Duodenal mucosa (tissue), 2 donors: ENCODE measurements around the gene HSF4.

ENCODE experiments used
- H3K27ac ChIP-seq: one replicate; pipeline ENCODE4 v1.7.0; 2013; ENCODE audit warnings: low read depth, low read length
- H3K27me3 ChIP-seq, 2 donors: one replicate each; pipeline ENCODE4 v1.7.0; 2013; ENCODE audit warnings: low read length in 2 of 2, control low read depth in 1 of 2; ENCODE audit not compliant: insufficient read depth in 2 of 2, control insufficient read depth in 1 of 2
- H3K36me3 ChIP-seq, 2 donors: one replicate each; pipeline ENCODE4 v1.7.0; 2013; ENCODE audit warnings: low read length in 2 of 2, control low read depth in 1 of 2; ENCODE audit not compliant: insufficient read depth in 2 of 2, control insufficient read depth in 1 of 2
- H3K4me1 ChIP-seq, 2 donors: one replicate each; pipeline ENCODE4 v1.7.0; 2013; ENCODE audit warnings: low read length in 2 of 2, control low read depth in 1 of 2; ENCODE audit not compliant: insufficient read depth in 2 of 2, control insufficient read depth in 1 of 2
- H3K4me3 ChIP-seq, 2 donors: one replicate each; pipeline ENCODE4 v1.7.0; 2013; ENCODE audit warnings: low read length in 2 of 2, low read depth in 1 of 2
- H3K9ac ChIP-seq, 2 donors: one replicate each; pipeline ENCODE4 v1.7.0; 2013; ENCODE audit warnings: low read length in 2 of 2, low read depth in 1 of 2
- H3K9me3 ChIP-seq, 2 donors: one replicate each; pipeline ENCODE4 v1.7.0; 2013; ENCODE audit warnings: low read length in 2 of 2, control low read depth in 1 of 2; ENCODE audit not compliant: control insufficient read depth in 1 of 2

Gene HSF4

GRCh38 chr16:67184995-67185650, 20.6 kb downstream of the HSF4 start:
- Histone ChIP-seq H3K9ac (no peak overlapping the region), H3K36me3 (no peaks in the 10 kb centered on the region), H3K4me1 (peaks cover 26 to 32% of the 10 kb centered on the region in 2 donors), H3K4me3 (peak overlapping the region; percentile 71 to 82), H3K9me3 (no peaks in the 10 kb centered on the region), H3K27ac (no peak overlapping the region), H3K27me3 (no peaks in the 10 kb centered on the region)

- H3K27ac ChIP-seq, result no peak overlapping the region
- no peaks in the 10 kb centered on the region for H3K9me3 ChIP-seq
- H3K36me3 ChIP-seq, result no peaks in the 10 kb centered on the region
- no peak overlapping the region for H3K9ac ChIP-seq
- peaks cover 26 to 32% of the 10 kb centered on the region in 2 donors for H3K4me1 ChIP-seq
- no peaks in the 10 kb centered on the region for H3K27me3 ChIP-seq
- peak overlapping the region; percentile 71 to 82 for H3K4me3 ChIP-seq
Observed at GRCh38 chr16:67185651-67186134, 21.1 kb downstream of the HSF4 start.

- H3K9me3 ChIP-seq, result no peaks in the 10 kb centered on the region
- H3K4me1 ChIP-seq, result peaks cover 27 to 29% of the 10 kb centered on the region in 2 donors
- H3K27me3 ChIP-seq, result no peaks in the 10 kb centered on the region
- H3K9ac ChIP-seq, result no peak overlapping the region
- H3K36me3 ChIP-seq, result no peaks in the 10 kb centered on the region
- no peak overlapping the region for H3K4me3 ChIP-seq
- no peak overlapping the region for H3K27ac ChIP-seq
Observed at GRCh38 chr16:67186550-67186950, 22.0 kb downstream of the HSF4 start.

GRCh38 chr16:67187175-67187890, 22.8 kb downstream of the HSF4 start:
- Histone ChIP-seq H3K27ac (no peak overlapping the region), H3K27me3 (no peaks in the 10 kb centered on the region), H3K4me3 (no peak overlapping the region), H3K4me1 (peaks cover 27 to 31% of the 10 kb centered on the region in 2 donors), H3K9me3 (no peaks in the 10 kb centered on the region), H3K36me3 (no peaks in the 10 kb centered on the region), H3K9ac (no peak overlapping the region)

- no peak overlapping the region for H3K4me3 ChIP-seq
- H3K27ac ChIP-seq, result no peak overlapping the region
- H3K4me1 ChIP-seq, result peaks cover 27 to 34% of the 10 kb centered on the region in 2 donors
- no peaks in the 10 kb centered on the region for H3K27me3 ChIP-seq
- no peak overlapping the region for H3K9ac ChIP-seq
- H3K9me3 ChIP-seq, result no peaks in the 10 kb centered on the region
- H3K36me3 ChIP-seq, result peaks cover 2% of the 10 kb centered on the region in 2 donors
Observed at GRCh38 chr16:67188323-67188722, 23.8 kb downstream of the HSF4 start.

- Histone ChIP-seq H3K27ac (no peak overlapping the region), H3K27me3 (no peaks in the 10 kb centered on the region), H3K9me3 (no peaks in the 10 kb centered on the region), H3K9ac (no peak overlapping the region), H3K4me3 (no peak overlapping the region), H3K36me3 (peaks cover 5 to 7% of the 10 kb centered on the region in 2 donors), H3K4me1 (peaks cover 30 to 39% of the 10 kb centered on the region in 2 donors)
Observed at GRCh38 chr16:67188798-67189197, 24.3 kb downstream of the HSF4 start.

- H3K27ac ChIP-seq, result no peak within 1 kb of the TSS
Observed at GRCh38 chr16:67190041-67190440, 25.5 kb downstream of the HSF4 start, which contains the start of gene EXOC3L1. TSS of gene EXOC3L1 (minus strand) at chr16:67190136. CDS start at chr16:67189676, 460 bp downstream.

GRCh38 chr16:67190448-67191399, 26.2 kb downstream of the HSF4 start:
- Histone ChIP-seq H3K9ac (no peak overlapping the region), H3K4me1 (peaks cover 21 to 33% of the 10 kb centered on the region in 2 donors), H3K36me3 (peaks cover 23 to 26% of the 10 kb centered on the region in 2 donors), H3K9me3 (no peaks in the 10 kb centered on the region), H3K4me3 (no peak overlapping the region), H3K27me3 (no peaks in the 10 kb centered on the region), H3K27ac (no peak overlapping the region)

More at GRCh38 chr16:67190041-67190440, 25.5 kb downstream of the HSF4 start, which contains the start of gene EXOC3L1:
- no peak within 1 kb of the TSS for H3K9ac ChIP-seq
- H3K36me3 ChIP-seq, result peaks cover 17 to 19% of the 10 kb centered on the region in 2 donors
- H3K4me3 ChIP-seq, result no peak within 1 kb of the TSS
- no peaks in the 10 kb centered on the region for H3K9me3 ChIP-seq
- H3K4me1 ChIP-seq, result peaks cover 27 to 40% of the 10 kb centered on the region in 2 donors
- H3K27me3 ChIP-seq, result no peaks in the 10 kb centered on the region

- Histone ChIP-seq H3K4me1 (peaks cover 16 to 32% of the 10 kb centered on the region in 2 donors), H3K9ac (no peak overlapping the region), H3K27me3 (no peaks in the 10 kb centered on the region), H3K4me3 (peak overlapping the region; percentile 12 to 92), H3K27ac (no peak overlapping the region), H3K36me3 (peaks cover 31 to 34% of the 10 kb centered on the region in 2 donors), H3K9me3 (no peaks in the 10 kb centered on the region)
Observed at GRCh38 chr16:67191411-67191994, 27.0 kb downstream of the HSF4 start.
